CD4-positive, alpha-beta T cell treated with Interleukin-15 for 4 hours (primary cell): ENCODE measurements around the gene TPSAB1.
"Not testable (repeated sequence)": the region's sequence is repeated elsewhere in the genome, so short reads cannot be mapped to it uniquely, and the experiment has no call there.

ENCODE experiments used
- DNase-seq: peaks from one replicate; pipeline ENCODE4 v3.0.0-alpha.2; 2020; ENCODE audit warnings: low spot score

The TPSAB1 gene

GRCh38 chr16:1223355-1224214 is 16.9 kb upstream of the TPSAB1 start:
- DNase-seq = no peak

DNA sequence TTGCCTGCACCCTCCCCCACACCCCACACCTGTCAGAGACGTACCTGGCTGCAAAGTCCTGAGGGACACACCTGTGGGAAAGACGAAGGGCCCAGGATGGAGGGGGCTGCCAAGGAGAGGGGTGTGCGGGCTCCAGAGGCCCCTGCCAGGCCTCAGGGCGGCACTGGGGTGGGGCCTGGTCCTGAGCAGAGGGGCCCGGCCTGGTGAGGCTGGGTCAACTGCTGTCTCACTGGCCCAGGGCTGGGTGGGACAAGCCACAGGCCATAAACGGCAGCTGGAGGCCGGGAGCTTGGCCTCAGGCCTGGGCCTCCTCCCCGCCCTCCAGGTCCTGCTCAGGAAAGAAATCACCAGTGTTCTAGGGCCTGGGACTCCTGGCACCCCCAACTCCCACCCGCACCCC is 15.9 kb upstream of the TPSAB1 start:
- no peak for DNase-seq

DNA sequence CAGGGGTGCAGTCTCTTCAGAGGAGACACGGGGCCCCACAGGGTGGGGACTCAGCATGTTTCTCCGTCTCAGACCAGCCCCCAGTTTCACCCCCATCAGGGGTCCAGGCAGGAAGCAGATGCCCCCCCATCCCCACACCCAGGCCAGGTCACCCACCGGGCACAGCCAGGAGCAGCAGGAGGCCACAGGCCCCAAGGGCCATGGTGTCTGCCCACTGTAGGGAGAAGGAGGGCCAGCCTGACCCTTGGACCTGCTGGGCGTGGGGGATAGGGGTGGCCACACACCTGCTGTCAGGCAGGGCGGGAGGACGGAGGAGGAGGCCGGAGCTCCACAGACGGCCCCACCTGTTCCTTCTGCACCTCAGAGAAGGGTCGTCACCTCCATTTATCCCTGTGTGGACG is 15.5 kb upstream of the TPSAB1 start, which contains the start of gene TPSG1:
TSS of gene TPSG1 (minus strand) at position 218 of the 401 bp plus-strand sequence. CDS start at position 202, 16 bp downstream.
- DNase-seq = no peak

GRCh38 chr16:1225728-1226311 is 14.7 kb upstream of the TPSAB1 start:
- not testable (repeated sequence) for DNase-seq

DNA sequence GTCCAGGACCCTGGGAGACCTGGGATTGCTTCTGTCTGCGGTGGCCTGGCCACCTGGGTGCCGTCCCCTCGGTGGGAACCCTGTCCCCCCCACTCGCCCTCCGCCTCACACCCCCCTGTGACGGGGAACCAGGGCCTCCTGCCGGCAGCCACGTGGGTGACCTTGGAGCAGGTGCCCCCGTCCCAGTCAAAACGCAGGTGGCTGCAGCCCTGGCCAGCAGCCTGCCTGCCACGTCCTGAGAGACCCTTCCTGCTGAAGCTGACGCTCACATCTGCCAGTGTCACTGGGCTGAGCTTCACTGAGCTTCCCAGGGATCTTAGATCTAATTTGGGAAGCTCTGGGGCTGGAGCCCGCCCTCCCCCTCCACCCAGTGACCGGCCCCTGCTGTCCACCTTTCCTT is 13.8 kb upstream of the TPSAB1 start:
- not testable (repeated sequence) for DNase-seq

DNA sequence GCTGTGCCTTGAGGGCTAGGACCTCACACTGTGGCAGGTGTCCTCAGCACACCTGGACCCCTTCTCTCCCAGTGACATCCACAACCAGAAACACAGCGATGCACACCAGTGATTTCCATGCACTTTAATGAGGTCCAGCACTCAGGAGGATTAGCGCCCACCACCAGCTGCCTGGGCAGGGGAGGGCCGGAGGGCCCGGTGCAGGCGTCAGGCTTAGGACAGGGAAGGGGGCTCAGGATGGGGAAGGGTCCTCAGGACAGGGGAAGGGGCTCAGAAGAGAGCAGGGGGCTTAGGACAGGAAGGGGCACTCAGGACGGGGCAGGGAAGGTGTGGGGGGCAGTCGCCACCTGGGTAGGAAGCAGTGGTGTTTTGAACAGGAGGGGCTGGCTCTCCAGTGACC is 12.3 kb upstream of the TPSAB1 start:
- DNase-seq = not testable (repeated sequence)

GRCh38 chr16:1229476-1229875 is 11.0 kb upstream of the TPSAB1 start:
- DNase-seq = not testable (repeated sequence)

DNA sequence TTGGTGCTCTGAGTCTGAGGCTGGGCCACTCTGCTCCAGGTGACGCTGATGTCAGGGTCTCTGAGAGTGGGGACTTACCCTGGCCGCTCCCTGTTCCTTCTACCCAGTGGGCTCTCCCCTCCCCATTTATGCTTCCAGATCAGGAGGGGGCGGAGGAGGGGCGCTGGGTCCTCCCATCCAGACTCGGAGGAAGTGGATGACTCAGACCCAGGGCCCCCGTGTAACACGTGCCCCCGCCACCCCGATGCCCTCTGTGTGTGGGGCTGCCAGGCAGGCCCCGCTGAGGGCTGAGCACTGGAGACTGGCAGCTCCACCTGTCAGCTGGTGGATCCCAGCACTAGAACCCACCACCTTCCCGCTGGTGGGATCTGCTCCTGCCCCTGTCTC is 10.4 kb upstream of the TPSAB1 start, which contains the start of gene TPSB2:
TSS of gene TPSB2 (minus strand) at position 101 of the 387 bp plus-strand sequence. CDS start 233 bp downstream, outside the sequence.
- not testable (repeated sequence) for DNase-seq

DNA sequence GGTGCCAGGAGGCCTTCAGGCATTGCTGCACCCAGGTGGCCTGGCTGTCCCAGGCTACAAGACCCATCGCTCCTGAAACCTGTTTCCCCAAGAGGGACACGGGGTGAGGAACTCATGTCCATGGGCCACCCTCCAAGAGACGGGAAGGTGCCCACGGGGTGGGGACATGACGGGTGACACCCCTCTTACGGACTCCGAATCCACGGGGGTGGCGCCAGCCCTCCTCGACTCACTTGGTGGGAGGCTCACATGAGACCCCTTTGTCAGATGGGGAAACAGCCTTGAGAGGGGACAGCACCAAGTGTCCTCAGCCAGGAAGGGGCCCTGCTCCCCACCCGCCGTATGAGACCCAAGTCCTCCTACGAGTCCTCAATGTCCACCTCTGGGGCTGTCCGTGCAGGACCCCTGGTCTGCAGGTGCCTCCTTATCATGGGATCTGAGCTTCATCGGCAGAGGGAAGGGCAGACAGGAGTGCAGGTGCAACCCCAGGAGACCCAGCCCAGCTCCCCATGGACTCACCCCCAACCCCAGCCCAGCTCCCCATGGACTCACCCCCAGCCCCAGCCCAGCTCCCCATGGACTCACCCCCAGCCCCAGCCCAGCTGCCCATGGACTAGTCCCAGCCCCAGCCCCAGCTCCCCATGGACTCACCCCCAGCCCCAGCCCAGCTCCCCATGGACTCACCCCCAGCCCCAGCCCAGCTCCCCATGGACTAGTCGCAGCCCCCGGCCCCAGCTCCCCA is 9.9 kb upstream of the TPSAB1 start:
- not testable (repeated sequence) for DNase-seq

DNA sequence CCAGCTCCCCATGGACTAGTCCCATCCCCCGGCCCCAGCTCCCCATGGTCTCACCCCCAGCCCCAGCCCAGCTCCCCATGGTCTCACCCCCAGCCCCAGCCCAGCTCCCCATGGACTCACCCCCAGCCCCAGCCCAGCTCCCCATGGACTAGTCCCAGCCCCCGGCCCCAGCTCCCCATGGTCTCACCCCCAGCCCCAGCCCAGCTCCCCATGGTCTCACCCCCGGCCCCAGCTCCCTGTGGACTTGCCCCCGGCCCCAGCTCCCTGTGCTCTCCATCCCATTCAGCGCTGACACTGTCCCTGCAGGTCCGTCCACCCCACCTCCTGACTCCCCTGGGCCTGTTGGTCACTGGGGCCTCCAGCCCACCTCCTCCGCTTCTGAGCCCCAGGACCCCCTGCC is 9.2 kb upstream of the TPSAB1 start:
- not testable (repeated sequence) for DNase-seq

- not testable (repeated sequence) for DNase-seq
Measured at GRCh38 chr16:1232049-1232748, 8.3 kb upstream of the TPSAB1 start.

DNA sequence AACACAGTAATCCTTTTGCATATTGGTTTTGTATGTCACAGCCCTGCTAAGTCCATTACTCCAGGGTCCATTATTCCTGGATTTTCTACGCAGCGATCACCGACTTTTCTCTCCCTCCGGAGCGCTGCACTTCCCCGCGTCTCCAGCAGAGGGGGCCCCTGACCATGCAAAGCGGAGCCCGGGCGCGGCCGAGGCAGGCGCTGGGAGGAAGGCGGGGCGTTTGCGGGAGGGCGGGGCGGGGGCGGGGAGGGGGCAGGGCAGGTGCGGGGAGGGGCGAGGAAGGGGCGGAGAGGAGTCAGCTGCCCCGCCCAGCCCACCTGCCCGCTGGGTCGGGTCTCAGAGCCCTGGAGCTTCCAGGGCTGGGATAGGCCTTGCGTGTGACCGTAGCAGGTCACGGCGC is 3.8 kb upstream of the TPSAB1 start:
- not testable (repeated sequence) for DNase-seq

DNA sequence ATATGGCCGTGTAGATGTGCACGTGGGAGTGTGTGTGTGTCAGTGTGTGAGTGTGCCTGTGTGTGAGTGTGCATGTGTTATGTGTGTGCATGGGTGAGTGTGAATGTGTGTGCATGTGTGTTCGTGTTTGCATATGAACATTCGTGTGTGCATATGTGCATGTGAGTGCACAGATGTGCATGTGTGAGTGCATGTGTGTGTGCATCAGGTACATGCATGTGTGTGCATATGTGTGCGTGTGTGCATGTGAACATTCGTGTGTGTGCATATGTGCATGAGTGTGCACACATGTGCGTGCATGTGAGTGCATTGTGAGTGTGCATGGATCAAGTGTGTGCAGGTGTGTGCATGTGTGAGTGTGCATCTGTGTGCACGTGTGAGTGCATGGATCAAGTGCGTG is 2.5 kb upstream of the TPSAB1 start:
- no peak for DNase-seq

DNA sequence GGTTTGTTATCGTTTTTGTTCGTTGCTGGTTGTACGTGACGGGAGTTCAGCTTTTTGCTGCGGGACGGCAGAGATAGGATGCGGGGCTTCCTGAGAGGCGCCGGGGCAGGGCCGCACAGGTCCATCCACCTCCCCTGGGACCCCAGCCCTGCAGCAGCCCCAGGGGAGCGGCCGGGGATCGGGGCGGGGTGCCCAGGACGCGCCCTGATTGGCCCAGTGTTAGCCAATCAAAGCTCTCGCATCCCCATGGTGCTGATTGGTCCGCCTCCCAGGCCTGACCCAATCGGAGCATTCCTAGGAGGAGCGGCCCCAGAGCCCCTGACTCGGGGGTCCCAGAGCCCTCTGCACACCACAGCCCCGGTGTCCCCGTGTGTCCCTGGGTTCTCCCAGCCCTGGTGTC is 1.6 kb upstream of the TPSAB1 start:
- DNase-seq = not testable (repeated sequence)

GRCh38 chr16:1239575-1239974 is 930 bp upstream of the TPSAB1 start:
- not testable (repeated sequence) for DNase-seq

DNA sequence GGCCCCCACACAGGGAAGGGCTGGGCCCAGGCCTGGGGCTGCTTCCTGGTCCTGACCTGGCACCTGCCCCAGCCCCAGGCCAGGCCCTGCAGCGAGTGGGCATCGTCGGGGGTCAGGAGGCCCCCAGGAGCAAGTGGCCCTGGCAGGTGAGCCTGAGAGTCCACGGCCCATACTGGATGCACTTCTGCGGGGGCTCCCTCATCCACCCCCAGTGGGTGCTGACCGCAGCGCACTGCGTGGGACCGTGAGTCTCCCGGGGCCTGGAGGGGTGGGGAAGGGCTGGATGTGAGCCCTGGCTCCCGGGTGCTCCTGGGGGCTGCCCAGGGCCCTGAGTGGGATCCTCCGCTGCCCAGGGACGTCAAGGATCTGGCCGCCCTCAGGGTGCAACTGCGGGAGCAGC is 576 bp downstream of the TPSAB1 start:
- DNase-seq = not testable (repeated sequence)

DNA sequence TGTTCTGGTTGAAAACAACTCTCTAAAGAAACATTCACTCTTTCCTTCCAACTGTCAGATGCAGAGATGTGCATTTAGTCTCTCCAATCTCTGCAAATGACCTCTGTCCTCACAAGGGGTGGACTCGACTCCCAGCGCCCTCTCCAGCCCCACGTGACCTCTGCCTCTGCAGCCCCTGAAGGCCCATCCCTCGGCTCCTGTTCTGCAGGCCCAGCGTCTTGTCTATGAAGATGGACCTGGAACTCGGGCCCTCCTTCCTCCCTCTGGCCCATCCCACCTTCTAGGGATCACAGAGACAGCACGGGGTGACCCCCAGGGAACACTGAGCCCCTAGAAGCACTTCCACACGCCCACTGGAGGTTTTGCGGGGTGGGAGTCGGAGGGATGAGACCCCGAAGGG is 2.9 kb downstream of the TPSAB1 start:
- DNase-seq = not testable (repeated sequence)

- DNase-seq = not testable (repeated sequence)
Measured at GRCh38 chr16:1243907-1244850, 3.7 kb downstream of the TPSAB1 start.

DNA sequence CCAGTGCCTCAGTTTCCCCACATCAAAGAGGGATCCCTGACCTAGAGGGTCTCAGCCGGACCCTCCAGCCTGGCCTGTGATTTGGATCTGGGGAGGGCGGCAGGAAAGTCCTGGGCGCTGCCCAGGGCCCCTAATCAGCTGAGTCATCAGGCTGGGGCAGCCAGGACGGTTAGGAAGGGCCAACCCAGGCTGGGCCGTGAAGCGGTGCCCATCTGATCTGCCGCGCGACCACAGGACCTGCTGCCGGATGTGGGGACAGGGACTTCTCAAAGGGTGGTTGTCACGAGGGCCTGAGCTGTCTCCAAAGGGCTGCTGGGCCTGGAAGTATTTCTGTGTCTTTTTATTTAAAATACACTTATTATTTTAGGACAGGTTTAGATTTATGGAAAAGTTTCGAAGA is 4.4 kb downstream of the TPSAB1 start:
- DNase-seq = no peak

GRCh38 chr16:1245452-1246020 is 5.0 kb downstream of the TPSAB1 start:
- no peak for DNase-seq
